ENCODE results near the gene RTEL1.

Gene RTEL1

GRCh38 chr20:63690898-63691710, 33.0 kb downstream of the RTEL1 start:
- no peak for DNase-seq

GRCh38 chr20:63691711-63692435, 33.8 kb downstream of the RTEL1 start:
- DNase-seq, result no peak

- no peak for DNase-seq
Measured at GRCh38 chr20:63692436-63693082, 34.4 kb downstream of the RTEL1 start.

GRCh38 chr20:63693083-63693732, 35.1 kb downstream of the RTEL1 start:
- DNase-seq, result no peak

GRCh38 chr20:63693733-63694583, 35.8 kb downstream of the RTEL1 start:
- DNase-seq, result no peak

- no peak for DNase-seq
Measured at GRCh38 chr20:63694584-63695423, 36.7 kb downstream of the RTEL1 start.

GRCh38 chr20:63695424-63696305, 37.6 kb downstream of the RTEL1 start:
- DNase-seq, result no peak

GRCh38 chr20:63696306-63696627, 38.2 kb downstream of the RTEL1 start:
- peak; percentile 36 for DNase-seq

- DNase-seq, result peak; percentile 39
Measured at GRCh38 chr20:63696628-63697356, 38.7 kb downstream of the RTEL1 start, which contains the start of gene TNFRSF6B. TSS of gene TNFRSF6B (plus strand) at chr20:63696652. CDS start at chr20:63696768, 116 bp downstream.

GRCh38 chr20:63697357-63697867, 39.3 kb downstream of the RTEL1 start:
- DNase-seq, result no peak

- no peak for DNase-seq
Measured at GRCh38 chr20:63697868-63698545, 39.9 kb downstream of the RTEL1 start.

GRCh38 chr20:63698739-63699465, 40.8 kb downstream of the RTEL1 start:
- DNase-seq, result peak; percentile 35

- no peak for DNase-seq
Measured at GRCh38 chr20:63699466-63700198, 41.5 kb downstream of the RTEL1 start.

- no peak for DNase-seq
Measured at GRCh38 chr20:63700199-63701050, 42.3 kb downstream of the RTEL1 start.

- no peak for DNase-seq
Measured at GRCh38 chr20:63701051-63701328, 42.9 kb downstream of the RTEL1 start.

GRCh38 chr20:63701329-63702035, 43.4 kb downstream of the RTEL1 start:
- no peak for DNase-seq

Data from CD4-positive, alpha-beta T cell treated with Interleukin-6 for 4 hours (primary cell).